Measurements from ENCODE around the gene MACROD2. TPM values are rescaled to one million over a fixed set of nuclear protein-coding genes. Genes with fewer than 3 reads are reported as not detected.

Gene MACROD2
- total and polyA plus RNA-seq, 2 of the 4 experiments (the other 2 are of a cell fraction), result not detected

DNA sequence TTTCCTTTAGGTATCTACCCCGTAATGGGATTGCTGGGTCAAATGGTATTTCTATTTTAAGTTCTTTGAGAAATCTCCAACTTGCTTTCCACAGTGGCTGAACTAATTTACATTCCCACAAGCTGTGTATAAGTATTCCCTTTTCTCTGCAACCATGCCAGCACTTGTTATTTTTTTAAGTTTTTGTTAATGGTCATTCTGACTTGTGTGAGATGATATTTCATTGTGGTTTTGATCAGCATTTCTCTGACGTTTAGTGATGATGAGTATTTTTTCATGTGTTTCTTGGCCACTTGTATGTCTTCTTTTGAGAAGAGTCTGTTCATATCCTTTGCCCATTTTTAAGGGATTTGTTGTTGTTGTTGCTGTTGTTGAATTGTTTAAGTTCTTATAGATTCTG lies 1706.8 kb downstream of the MACROD2 start:
- Histone ChIP-seq H4K8ac (ENCODE audit: low read depth in 2 of 2, low read length in 2 of 2) (no peak overlapping the region), H3K9me3 (ENCODE audit: control insufficient read depth, insufficient read depth, low read length) (no peaks in the 10 kb centered on the region), H3K4me3 (ENCODE audit: insufficient read depth, low read depth, low read length) (no peak overlapping the region), H3K9me1 (ENCODE audit: insufficient read depth, low read length) (no peaks in the 10 kb centered on the region), H3K56ac (ENCODE audit: extremely low read depth, insufficient read depth, low read length) (no peak overlapping the region), H3K18ac (ENCODE audit: low read depth, low read length) (no peak overlapping the region), H3K36me3 (ENCODE audit: control insufficient read depth, insufficient read depth, low read length) (no peaks in the 10 kb centered on the region), H2AFZ (replicated peaks; ENCODE audit: low read length, poor library complexity) (no peak overlapping the region), H2BK5ac (ENCODE audit: low read depth, low read length, poor library complexity, severe bottlenecking) (no peak overlapping the region), H2AK9ac (replicated peaks; ENCODE audit: low read depth, low read length, poor library complexity) (no peak overlapping the region), H2BK15ac (ENCODE audit: low read depth, low read length) (no peak overlapping the region), H3K4ac (ENCODE audit: low read depth, low read length) (no peak overlapping the region), H4K91ac (ENCODE audit: insufficient read depth, low read depth, low read length) (no peak overlapping the region), H2BK20ac (ENCODE audit: low read depth, low read length) (no peak overlapping the region), H2BK120ac (ENCODE audit: low read depth, low read length) (no peak overlapping the region), H3K23ac (ENCODE audit: low read depth, low read length) (no peak overlapping the region), H3K79me1 (ENCODE audit: low read depth in 1 of 2, low read length in 2 of 2) (no peaks in the 10 kb centered on the region), H3K4me2 (ENCODE audit: low read depth, low read length) (no peak overlapping the region), H4K5ac (ENCODE audit: low read depth, low read length) (no peak overlapping the region), H3K14ac (replicated peaks; ENCODE audit: low read depth, low read length) (no peak overlapping the region), H2AK5ac (ENCODE audit: low read depth, low read length) (no peak overlapping the region), H3K27me3 (ENCODE audit: control insufficient read depth, insufficient read depth, low read length) (no peaks in the 10 kb centered on the region), H3K4me1 (ENCODE audit: control insufficient read depth, insufficient read depth, low read length) (peaks cover 2% of the 10 kb centered on the region; the same call in 1 of the 2 replicates), H3K27ac (ENCODE audit: insufficient read depth, low read length) (no peak overlapping the region), H4K20me1 (ENCODE audit: insufficient read depth, low read length) (no peaks in the 10 kb centered on the region), H3K9ac (ENCODE audit: low read depth, low read length) (no peak overlapping the region)
- ATAC-seq (ENCODE audit: low read depth) (no peak), DNase-seq (peak; percentile 56)
- WGBS, 2 experiments (ENCODE audit: extremely low coverage in 2 of 2, insufficient read length in 1 of 2), result 20% methylated on average over 1 of the region's 2 CpGs; no CpG with 5 or more reads in 1 of the 2 experiments
- in situ Hi-C loops (cut with MboI; ENCODE audit: low sequenced_read_pairs), result no loop called here
- ChIA-PET CTCF (no interaction called here), POLR2A (ENCODE audit: unreplicated experiment) (no interaction called here)
- dilution Hi-C loops (cut with HindIII; ENCODE audit: low sequenced_read_pairs, unreplicated experiment), result no loop called here
- no TSS peak for BruUV-seq (replicated peaks)
- intact Hi-C loops (cut with micrococcal nuclease), result no loop called here
- TF ChIP-seq MAZ (IDR thresholded peaks at IDR 0.05; ENCODE audit: borderline replicate concordance, low read depth, low read length) (no peak), BHLHE40 (IDR thresholded peaks at IDR 0.05; ENCODE audit: low read depth, low read length) (no peak), RFX5 (IDR thresholded peaks at IDR 0.05; ENCODE audit: low read depth, low read length) (no peak), SMC3 (IDR thresholded peaks at IDR 0.05; ENCODE audit: low read depth, low read length) (no peak), RAD21 (IDR thresholded peaks at IDR 0.05; ENCODE audit: low read length) (no peak), CEBPB (IDR thresholded peaks at IDR 0.05; ENCODE audit: low read depth, low read length) (no peak), MXI1 (IDR thresholded peaks at IDR 0.05; ENCODE audit: borderline replicate concordance, low read depth, low read length) (no peak), RCOR1 (IDR thresholded peaks at IDR 0.05; ENCODE audit: insufficient replicate concordance, low read length) (no peak), CHD1 (IDR thresholded peaks at IDR 0.05; ENCODE audit: low read depth, low read length) (no peak), NFE2L2 (IDR thresholded peaks at IDR 0.05; ENCODE audit: low read depth, low read length) (no peak), POLR2A (IDR thresholded peaks at IDR 0.05; ENCODE audit: low read depth, low read length) (no peak)
- TF ChIP-seq, protein P1, sequence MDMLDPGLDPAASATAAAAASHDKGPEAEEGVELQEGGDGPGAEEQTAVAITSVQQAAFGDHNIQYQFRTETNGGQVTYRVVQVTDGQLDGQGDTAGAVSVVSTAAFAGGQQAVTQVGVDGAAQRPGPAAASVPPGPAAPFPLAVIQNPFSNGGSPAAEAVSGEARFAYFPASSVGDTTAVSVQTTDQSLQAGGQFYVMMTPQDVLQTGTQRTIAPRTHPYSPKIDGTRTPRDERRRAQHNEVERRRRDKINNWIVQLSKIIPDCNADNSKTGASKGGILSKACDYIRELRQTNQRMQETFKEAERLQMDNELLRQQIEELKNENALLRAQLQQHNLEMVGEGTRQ (IDR thresholded peaks at IDR 0.05; ENCODE audit: low read depth, low read length), result no peak
- TF ChIP-seq, protein P2, sequence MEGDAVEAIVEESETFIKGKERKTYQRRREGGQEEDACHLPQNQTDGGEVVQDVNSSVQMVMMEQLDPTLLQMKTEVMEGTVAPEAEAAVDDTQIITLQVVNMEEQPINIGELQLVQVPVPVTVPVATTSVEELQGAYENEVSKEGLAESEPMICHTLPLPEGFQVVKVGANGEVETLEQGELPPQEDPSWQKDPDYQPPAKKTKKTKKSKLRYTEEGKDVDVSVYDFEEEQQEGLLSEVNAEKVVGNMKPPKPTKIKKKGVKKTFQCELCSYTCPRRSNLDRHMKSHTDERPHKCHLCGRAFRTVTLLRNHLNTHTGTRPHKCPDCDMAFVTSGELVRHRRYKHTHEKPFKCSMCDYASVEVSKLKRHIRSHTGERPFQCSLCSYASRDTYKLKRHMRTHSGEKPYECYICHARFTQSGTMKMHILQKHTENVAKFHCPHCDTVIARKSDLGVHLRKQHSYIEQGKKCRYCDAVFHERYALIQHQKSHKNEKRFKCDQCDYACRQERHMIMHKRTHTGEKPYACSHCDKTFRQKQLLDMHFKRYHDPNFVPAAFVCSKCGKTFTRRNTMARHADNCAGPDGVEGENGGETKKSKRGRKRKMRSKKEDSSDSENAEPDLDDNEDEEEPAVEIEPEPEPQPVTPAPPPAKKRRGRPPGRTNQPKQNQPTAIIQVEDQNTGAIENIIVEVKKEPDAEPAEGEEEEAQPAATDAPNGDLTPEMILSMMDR (conservative IDR thresholded peaks at IDR 0.05; ENCODE audit: low read depth, low read length), result no peak

Measured in IMR-90 (cell line).